GM21786 (cell line): Measurements from ENCODE around the gene TRIP12.
"Not testable (repeated sequence)": the region's sequence is repeated elsewhere in the genome, so short reads cannot be mapped to it uniquely, and the experiment has no call there.

Experiments
- ATAC-seq: cut with Tn5 transposase; IDR thresholded peaks from one replicate; pipeline ENCODE4 v1.9.1; 2021; ENCODE audit not compliant: unreplicated experiment

The TRIP12 gene

DNA sequence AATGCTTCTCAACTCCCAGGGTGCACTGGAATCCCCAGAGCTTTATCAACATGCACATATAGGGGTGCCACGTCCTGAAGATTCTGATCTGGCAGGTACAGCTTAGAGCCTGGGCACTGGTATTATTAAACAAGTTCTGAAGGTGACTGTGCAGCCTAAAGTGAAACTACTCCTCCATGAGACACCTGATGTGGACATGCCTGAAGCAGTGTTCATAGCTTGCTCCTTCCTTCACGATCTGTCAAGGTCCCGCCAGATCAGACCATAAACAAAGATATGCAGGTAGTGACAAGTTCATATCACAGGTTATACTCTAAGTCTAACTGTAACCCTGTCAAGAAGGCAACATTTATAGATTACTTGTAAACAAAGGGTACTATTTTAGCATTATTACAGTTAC lies 142.2 kb downstream of the TRIP12 start:
- ATAC-seq, result no peak

DNA sequence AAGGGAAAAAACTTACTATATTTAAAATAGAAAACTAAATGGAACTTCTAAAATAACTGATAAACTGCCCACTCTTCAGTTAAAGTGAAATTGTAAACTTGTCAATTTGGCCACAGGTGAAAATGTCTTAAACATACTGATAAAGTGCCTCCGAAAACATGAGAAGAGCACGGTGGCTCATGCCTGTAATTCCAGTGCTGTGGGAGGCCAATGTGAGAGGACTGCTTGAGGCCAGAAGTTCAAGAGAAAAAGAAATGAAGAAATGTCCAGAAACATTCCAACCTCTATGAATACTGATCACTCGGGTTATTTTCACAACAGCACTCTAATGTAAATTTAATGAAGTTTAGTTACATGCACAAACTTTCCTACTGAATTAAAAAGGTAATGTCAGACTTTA lies 144.1 kb downstream of the TRIP12 start:
- no peak for ATAC-seq

DNA sequence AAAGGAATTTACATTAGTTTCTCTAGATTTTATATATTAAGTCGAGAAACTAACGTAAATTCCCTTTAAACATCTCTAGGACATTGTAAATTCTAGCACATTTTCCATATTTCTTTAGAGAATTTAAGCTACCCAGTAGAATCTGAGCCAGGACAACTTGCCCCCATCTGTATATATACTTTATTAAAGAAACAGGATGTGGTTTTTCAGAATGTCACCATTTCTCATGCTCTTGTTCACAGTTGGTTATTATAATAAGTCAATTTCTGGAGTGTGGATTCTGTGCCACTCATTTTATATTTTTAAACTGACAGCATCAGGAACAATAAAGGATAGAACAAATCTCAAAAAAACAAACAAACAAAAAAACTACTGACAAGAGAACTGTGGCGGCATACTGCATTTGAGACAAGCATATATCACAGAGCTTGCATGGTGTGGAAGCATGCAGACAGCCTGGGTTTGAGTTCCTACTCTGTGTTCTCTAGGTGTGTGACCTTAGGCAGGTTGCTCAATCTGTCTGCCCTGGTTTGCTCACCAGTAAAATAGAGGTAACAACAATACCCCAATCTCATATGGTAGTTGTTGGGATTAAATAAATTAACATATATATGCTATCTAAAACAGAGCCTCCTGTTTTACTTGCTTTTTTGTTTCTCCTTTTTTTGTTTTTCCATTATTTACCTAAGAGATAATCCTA lies 146.0 kb downstream of the TRIP12 start:
- no peak for ATAC-seq

DNA sequence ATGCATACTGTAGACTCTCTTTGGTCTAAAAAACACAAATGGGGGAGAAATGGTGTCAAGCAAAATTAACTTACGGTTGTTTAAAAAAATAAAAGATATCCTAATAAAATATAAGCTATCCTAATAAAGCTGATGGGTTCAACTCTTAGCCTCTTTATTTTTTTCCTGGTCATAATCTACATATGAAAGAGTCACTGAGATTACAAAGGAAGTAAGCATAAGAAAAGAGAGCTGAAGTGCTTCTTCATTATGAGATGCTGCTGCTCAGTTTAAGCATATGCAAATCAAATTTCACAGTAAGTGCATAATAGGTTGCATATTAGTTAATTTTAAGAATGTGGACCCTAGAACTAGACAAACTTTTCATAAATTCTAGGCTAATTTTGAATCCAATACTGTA lies 147.6 kb downstream of the TRIP12 start:
- ATAC-seq, result no peak

DNA sequence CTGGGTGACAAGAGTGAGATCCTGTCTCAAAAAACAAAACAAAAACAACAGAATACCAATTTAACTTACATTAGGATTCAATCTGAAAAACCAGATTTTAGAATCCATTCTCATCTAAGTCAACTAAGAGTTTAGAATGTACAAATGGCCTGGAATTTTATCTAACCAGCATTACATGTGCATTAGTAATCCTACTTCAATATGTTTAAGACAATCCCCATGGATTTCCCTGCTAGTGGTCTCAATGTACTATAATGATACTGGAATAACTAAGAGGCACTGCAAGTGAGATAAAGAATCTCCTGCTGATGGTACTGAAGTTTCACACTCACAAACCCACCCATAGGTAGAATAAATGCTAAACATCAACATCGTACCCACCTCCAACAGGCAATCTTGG lies 153.6 kb downstream of the TRIP12 start:
- no peak for ATAC-seq

DNA sequence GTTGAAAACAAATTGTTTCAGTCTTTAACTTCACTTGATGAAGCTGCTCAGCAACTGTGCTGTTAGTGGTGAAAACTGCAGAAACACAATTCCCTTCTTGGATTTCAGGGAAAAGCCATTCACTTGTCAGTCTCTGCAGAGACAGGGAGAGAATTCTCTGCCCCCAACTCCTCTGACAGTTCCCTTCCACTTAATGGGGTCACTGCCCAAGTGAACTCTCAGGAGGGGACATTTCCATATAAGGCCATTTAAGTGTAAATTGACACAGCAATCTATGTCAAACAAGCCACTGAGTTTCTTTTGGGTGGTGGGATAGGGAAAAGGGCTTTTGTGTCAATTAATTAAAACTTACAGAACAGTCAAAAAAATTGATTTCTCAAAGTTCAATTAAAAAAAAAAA lies 156.1 kb downstream of the TRIP12 start:
- ATAC-seq, result no peak

DNA sequence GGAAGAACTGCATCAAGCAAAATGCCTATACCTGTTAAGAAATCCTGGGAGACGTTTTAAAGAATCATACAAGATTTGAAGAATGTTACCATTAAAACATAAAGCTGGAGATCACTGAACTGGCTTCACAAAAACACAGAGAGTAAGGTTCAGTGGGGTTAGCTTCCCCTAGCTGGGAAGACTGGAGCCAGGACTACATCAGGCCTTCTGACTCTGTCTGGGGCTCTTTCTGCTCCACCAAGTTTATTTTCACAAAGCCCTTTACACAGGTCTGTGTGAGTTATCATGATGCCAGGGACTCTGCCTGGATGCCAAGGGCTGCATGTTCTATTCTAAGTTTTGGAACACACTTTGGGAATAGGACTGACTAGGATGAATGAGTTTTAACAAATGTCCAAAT lies 160.1 kb downstream of the TRIP12 start:
- no peak for ATAC-seq

DNA sequence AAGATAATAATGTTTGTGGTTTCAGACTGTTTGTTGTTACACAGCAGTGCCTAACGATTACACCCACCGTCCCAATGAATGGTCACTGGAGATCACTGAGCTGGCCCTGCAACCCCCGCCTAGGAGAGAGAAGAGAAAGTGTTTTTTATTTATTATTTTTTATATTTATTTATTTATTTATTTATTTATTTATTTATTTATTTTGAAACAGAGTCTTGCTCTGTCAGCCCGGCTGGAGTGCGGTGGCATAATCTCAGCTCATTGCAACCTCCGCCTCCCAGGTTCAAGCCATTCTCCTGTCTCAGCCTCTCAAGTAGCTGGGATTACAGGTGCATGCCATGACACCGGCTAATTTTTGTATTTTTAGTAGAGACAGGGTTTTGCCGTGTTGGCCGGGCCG lies 164.3 kb downstream of the TRIP12 start:
- ATAC-seq, result not testable (repeated sequence)

DNA sequence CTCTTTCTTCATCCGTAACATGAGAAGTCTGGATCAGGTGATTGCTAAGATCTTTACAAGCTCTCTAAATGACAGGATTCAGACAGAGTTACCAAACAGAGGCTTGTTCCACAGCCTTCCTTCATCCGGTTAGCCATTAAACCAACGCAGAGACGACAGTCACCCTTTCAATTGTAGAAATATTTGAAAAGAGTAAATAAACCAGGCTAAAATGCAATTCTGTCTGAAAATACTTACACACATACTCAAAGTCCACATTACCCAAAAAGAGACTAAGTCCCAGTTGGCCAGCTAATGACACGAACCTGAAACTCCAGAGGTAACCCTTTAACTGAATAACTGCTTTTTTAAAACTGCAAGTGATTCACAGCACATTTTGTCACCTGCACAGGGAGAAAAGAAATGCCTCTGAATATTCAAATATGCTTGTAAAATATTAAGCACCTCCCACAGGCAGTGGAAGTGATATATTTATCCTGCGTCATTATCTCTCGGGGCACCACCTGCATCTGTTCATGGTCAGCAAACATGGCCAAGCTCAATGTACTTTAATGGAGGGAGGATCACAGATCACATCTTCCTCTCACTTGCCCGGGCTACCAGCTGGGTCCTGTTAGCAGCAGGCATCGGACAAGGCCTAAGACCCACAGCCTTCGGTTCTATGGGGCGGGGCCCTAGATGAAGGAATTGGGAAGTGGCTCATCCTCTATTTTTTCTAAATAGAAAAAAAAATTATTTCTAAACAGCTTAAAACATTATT lies 168.7 kb downstream of the TRIP12 start:
- no peak for ATAC-seq

DNA sequence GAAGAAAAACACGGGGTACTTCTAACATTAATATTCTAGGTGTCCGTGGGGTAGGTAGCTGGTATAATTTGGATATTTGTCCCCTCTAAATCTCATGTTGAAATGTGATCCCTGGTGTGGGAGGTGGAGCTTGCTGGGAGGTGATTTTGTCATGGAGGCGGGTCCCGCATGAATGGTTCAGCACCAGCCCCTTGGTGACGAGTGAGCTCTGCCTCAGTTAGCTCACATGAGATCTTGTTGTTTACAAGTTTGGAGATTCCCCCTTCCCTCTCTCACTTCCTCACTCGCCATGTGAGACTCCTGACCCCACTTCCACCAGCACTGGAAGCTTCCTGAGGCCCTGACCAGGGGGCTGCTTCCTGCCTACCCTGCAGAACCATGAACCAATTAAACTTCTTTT lies 172.0 kb downstream of the TRIP12 start:
- ATAC-seq, result no peak

DNA sequence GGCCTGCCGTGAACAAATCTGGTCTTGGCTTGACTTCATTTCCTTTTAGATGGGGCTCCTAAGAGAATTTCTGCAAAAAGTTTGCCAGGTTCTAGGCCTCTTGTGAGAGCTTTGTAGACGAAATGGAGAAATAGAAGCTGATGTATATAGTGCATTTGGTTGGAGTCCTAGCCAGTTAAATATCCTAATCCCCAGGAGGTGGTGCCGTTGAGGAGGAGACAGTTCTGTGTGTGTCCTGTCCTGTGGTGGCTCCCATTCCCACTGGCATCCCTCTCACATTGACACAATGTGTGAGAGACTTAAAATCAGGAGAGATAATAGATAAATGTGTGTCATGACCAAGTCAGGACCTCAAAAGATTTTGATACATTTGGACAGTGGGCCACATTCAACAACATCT lies 172.9 kb downstream of the TRIP12 start:
- ATAC-seq, result no peak

DNA sequence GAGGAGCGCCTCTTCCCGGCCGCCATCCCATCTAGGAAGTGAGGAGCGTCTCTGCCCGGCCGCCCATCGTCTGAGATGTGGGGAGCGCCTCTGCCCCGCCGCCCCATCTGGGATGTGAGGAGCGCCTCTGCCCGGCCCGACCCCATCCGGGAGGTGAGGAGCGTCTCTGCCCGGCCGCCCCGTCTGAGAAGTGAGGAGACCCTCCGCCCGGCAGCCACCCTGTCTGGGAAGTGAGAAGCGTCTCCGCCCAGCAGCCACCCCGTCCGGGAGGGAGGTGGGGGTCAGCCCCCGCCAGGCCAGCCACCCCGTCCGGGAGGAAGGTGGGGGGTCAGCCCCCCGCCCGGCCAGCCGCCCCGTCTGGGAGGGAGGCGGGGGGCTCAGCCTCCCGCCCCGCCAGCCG lies 179.1 kb downstream of the TRIP12 start:
- ATAC-seq, result not testable (repeated sequence)

DNA sequence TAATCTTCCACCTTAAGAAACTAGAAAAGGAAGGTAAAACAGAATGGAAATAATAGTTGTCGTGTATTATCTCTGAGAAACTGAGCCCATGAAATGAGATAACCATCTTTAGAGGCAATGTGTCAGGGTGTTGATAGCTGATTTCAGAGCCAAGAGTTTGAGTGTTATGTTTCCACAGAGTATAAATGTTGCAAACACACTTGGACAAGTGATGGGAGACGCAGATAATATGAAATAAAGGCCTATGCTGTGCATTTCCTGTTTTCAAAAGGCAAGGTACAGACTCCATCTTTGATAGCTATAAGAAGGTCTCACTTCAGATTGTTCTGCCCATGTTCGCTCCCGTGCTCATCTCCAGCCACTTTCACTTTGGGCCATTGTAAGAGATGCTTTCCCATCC lies 181.5 kb downstream of the TRIP12 start:
- no peak for ATAC-seq

DNA sequence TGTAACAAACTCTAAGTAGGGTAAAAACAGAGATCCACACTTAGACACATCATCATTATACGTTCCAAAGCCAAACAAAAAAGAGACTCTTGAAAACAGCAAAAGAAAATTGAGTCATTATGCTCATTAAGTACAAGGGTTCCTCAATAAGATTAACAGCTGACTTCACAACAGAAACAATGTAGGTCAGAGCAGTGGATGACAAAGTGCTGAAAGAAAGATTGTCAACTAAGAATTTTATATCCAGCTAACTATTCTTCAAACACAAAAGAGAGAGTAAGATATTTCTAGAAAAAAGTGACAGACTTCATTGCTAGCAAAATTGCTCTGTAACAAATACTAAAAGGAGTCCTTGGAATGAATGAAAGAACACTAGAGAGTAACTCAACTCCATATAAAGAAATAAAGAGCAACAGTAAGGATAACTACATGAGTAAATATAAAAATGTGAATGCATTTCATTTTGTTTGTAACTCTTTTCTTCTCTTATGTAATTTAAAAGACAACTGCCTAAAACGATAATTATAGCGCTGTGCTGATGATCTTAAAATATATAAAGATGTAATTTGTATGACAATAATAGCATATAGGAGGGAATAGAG lies 183.7 kb downstream of the TRIP12 start:
- no peak for ATAC-seq

DNA sequence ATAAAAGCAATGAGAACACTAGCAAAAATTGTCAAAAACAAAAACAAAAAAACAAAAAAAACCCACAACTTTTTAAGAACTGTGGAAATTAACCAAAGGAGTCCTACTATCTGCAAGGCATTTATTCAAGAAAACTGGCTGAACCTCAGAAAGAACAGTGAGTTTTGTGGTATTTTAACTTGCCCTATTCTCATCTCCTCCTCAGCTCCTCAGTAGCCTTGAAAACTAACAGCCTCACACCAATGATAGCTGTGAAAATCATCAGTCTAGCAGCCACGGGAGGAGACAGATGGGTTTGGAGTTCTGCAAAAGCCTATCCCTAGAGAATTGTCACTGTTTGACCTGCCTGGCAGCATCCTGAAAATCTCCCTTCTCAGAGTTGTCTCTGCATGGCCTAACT lies 187.4 kb downstream of the TRIP12 start:
- no peak for ATAC-seq

DNA sequence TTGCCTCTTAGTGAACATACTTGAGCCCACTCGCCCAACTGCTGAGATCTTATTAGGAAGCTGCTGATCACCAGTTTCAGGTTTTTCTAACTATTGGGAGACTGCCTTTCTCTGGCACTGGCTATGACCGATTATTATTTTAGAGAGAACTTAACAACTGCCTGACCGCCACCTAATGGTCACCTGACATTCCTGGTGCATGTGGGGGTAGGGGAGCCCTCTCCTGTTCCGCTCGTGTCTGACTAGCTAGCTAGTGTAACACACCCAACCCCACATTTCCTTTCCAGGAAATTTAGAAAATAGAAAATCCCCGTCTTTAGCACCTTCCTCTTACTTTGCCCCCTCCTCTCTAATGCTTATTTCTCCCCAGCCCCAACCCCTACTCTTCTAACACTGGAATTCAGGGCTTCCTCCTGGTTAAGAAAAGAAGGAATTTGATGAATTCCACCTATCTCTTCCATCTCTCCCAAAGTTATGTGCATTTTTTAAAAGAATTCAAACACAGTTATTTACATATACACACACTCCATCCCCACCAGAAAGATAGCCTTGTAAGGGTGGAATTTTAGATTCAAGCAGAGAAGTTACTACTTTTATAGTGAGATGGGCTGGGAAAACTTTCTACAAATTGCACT lies 188.1 kb downstream of the TRIP12 start:
- ATAC-seq, result no peak

DNA sequence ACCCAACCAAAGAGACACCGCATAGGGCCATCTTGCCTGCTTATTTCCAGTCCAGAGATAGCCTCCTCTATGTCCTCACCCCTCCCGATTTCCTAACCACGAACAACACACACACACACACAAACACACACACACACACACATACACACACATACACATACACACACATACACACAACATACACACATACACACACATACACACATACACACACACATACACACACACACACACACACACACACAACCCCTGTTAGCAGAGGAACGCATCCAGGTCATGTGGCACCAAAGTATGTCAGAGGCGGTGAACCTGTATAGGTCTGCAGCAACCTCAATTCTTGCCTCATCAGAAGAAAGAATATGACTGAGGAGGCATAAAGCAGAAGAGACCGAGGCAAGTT lies 188.9 kb downstream of the TRIP12 start:
- no peak for ATAC-seq

DNA sequence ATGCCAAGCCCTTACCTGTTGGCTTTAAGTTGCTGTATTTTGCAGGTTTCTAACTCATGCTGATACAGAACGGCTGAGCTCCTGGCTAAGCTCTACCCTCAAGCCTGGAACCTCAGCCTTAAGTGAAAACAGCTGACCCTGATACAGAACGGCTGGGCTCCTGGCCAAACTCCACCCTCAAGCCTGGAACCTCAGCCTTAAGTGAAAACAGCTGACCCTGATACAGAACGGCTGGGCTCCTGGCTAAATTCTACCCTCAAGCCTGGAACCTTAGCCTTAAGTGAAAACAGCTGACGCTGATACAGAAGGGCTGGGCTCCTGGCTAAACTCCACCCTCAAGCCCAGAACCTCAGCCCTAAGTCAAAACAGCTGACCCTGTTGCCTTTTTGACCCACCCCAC lies 189.9 kb downstream of the TRIP12 start:
- no peak for ATAC-seq

DNA sequence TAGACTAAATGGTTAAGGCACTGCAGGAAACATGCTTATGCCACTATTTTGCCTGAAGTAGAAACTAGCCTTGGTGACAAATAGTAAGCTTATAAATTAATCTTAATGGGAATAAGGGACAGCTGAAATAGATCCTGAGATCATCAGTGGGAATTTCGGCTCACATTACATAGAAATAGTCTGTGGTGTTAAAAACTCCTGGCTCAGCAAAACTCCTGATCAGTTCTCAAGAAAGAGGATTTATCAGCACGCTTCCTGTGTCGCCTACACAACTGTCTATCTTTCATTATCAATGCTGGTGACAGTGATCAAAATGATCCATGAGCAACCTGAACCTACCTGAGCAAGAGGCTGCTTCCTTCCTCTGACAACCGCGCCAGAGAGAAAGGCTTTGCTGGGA lies 190.4 kb downstream of the TRIP12 start:
- no peak for ATAC-seq

DNA sequence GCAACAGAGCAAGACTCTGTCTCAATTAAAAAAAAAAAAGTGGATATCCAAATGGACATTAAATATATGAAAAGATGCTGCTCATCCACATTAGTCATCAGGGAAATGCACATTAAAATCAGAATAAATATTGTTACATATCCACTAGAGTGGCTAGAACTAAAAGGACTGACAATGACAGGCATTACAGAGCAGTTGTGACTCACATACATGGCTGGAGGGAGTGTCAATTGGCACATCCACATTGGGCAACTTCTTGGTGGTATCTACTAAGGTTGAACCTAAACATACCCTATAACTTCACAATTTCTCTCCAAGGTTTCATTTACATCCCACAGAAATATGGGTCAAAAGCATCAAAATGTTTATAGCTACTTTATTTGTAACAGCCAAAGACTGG lies 193.4 kb downstream of the TRIP12 start:
- ATAC-seq, result no peak

DNA sequence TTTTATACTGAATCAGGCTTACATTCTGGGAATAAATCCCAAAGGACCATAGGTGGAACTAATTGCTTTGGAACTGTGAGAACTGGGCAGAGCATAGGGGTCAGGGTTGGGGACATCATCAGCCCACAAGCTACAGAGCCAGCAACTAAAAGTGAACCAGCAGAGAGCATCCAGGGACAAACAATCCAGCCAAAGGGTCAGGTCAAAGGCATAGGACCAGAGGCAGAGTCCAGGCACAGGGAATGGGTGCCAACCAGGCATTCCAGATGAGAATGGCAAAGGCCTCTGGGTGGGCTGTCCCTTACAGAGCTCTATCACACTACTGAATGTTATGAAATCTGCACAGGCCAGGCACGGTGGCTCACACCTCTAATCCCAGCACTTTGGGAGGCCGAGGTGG lies 195.2 kb downstream of the TRIP12 start:
- ATAC-seq, result no peak
